Measurements from ENCODE around the gene GYPE.
"Not testable (repeated sequence)": the region's sequence is repeated elsewhere in the genome, so short reads cannot be mapped to it uniquely, and the experiment has no call there.

Gene GYPE

GRCh38 chr4:143862716-143863115, 42.6 kb downstream of the GYPE start:
- not testable (repeated sequence) for H3K4me3 ChIP-seq (ENCODE audit: low read length); H3K27ac ChIP-seq (ENCODE audit: low read length); H3K9me3 ChIP-seq (ENCODE audit: control insufficient read depth, low read depth, low read length); H3K4me1 ChIP-seq (ENCODE audit: control insufficient read depth, low read depth, low read length); H3K36me3 ChIP-seq (ENCODE audit: control insufficient read depth, low read depth, low read length); H3K27me3 ChIP-seq (ENCODE audit: control insufficient read depth, insufficient read depth, low read length); H3K9ac ChIP-seq (ENCODE audit: low read length)

GRCh38 chr4:143858456-143858855, 46.9 kb downstream of the GYPE start:
- H3K9ac ChIP-seq (ENCODE audit: low read length): no peak overlapping the region
- H3K4me1 ChIP-seq (ENCODE audit: control insufficient read depth, low read depth, low read length): no peaks in the 10 kb centered on the region
- no peak overlapping the region for H3K4me3 ChIP-seq (ENCODE audit: low read length)
- no peaks in the 10 kb centered on the region for H3K9me3 ChIP-seq (ENCODE audit: control insufficient read depth, low read depth, low read length)
- no peaks in the 10 kb centered on the region for H3K36me3 ChIP-seq (ENCODE audit: control insufficient read depth, low read depth, low read length)
- no peak overlapping the region for H3K27ac ChIP-seq (ENCODE audit: low read length)
- H3K27me3 ChIP-seq (ENCODE audit: control insufficient read depth, insufficient read depth, low read length): no peaks in the 10 kb centered on the region

GRCh38 chr4:143857391-143858336, 47.7 kb downstream of the GYPE start:
- H3K27me3 ChIP-seq (ENCODE audit: control insufficient read depth, insufficient read depth, low read length); H3K9me3 ChIP-seq (ENCODE audit: control insufficient read depth, low read depth, low read length); H3K36me3 ChIP-seq (ENCODE audit: control insufficient read depth, low read depth, low read length): not testable (repeated sequence)

GRCh38 chr4:143856017-143856557, 49.3 kb downstream of the GYPE start:
- H3K9ac ChIP-seq (ENCODE audit: low read length); H3K27me3 ChIP-seq (ENCODE audit: control insufficient read depth, insufficient read depth, low read length); H3K4me1 ChIP-seq (ENCODE audit: control insufficient read depth, low read depth, low read length); H3K36me3 ChIP-seq (ENCODE audit: control insufficient read depth, low read depth, low read length); H3K4me3 ChIP-seq (ENCODE audit: low read length); H3K27ac ChIP-seq (ENCODE audit: low read length); H3K9me3 ChIP-seq (ENCODE audit: control insufficient read depth, low read depth, low read length): not testable (repeated sequence)

More at GRCh38 chr4:143857391-143858336, 47.7 kb downstream of the GYPE start:
- not testable (repeated sequence) for H3K4me3 ChIP-seq (ENCODE audit: low read length); H3K4me1 ChIP-seq (ENCODE audit: control insufficient read depth, low read depth, low read length); H3K9ac ChIP-seq (ENCODE audit: low read length); H3K27ac ChIP-seq (ENCODE audit: low read length)

- not testable (repeated sequence) for H3K9me3 ChIP-seq (ENCODE audit: control insufficient read depth, low read depth, low read length); H3K4me1 ChIP-seq (ENCODE audit: control insufficient read depth, low read depth, low read length); H3K36me3 ChIP-seq (ENCODE audit: control insufficient read depth, low read depth, low read length); H3K4me3 ChIP-seq (ENCODE audit: low read length); H3K9ac ChIP-seq (ENCODE audit: low read length); H3K27me3 ChIP-seq (ENCODE audit: control insufficient read depth, insufficient read depth, low read length); H3K27ac ChIP-seq (ENCODE audit: low read length)
These were observed 50.7 kb downstream of the GYPE start for GRCh38 chr4:143854645-143855044.

- not testable (repeated sequence) for H3K9ac ChIP-seq (ENCODE audit: low read length); H3K36me3 ChIP-seq (ENCODE audit: control insufficient read depth, low read depth, low read length); H3K4me1 ChIP-seq (ENCODE audit: control insufficient read depth, low read depth, low read length); H3K27me3 ChIP-seq (ENCODE audit: control insufficient read depth, insufficient read depth, low read length); H3K4me3 ChIP-seq (ENCODE audit: low read length); H3K9me3 ChIP-seq (ENCODE audit: control insufficient read depth, low read depth, low read length); H3K27ac ChIP-seq (ENCODE audit: low read length)
These were observed 56.1 kb downstream of the GYPE start for GRCh38 chr4:143849296-143849695.

GRCh38 chr4:143843506-143843832, 61.9 kb downstream of the GYPE start:
- H3K4me1 ChIP-seq (ENCODE audit: control insufficient read depth, low read depth, low read length); H3K9ac ChIP-seq (ENCODE audit: low read length); H3K27me3 ChIP-seq (ENCODE audit: control insufficient read depth, insufficient read depth, low read length); H3K36me3 ChIP-seq (ENCODE audit: control insufficient read depth, low read depth, low read length); H3K27ac ChIP-seq (ENCODE audit: low read length); H3K9me3 ChIP-seq (ENCODE audit: control insufficient read depth, low read depth, low read length); H3K4me3 ChIP-seq (ENCODE audit: low read length): not testable (repeated sequence)

GRCh38 chr4:143842624-143843505, 62.5 kb downstream of the GYPE start:
- not testable (repeated sequence) for H3K27me3 ChIP-seq (ENCODE audit: control insufficient read depth, insufficient read depth, low read length); H3K4me3 ChIP-seq (ENCODE audit: low read length); H3K4me1 ChIP-seq (ENCODE audit: control insufficient read depth, low read depth, low read length); H3K36me3 ChIP-seq (ENCODE audit: control insufficient read depth, low read depth, low read length); H3K9ac ChIP-seq (ENCODE audit: low read length); H3K27ac ChIP-seq (ENCODE audit: low read length); H3K9me3 ChIP-seq (ENCODE audit: control insufficient read depth, low read depth, low read length)

- not testable (repeated sequence) for H3K27me3 ChIP-seq (ENCODE audit: control insufficient read depth, insufficient read depth, low read length); H3K9ac ChIP-seq (ENCODE audit: low read length); H3K4me1 ChIP-seq (ENCODE audit: control insufficient read depth, low read depth, low read length); H3K36me3 ChIP-seq (ENCODE audit: control insufficient read depth, low read depth, low read length); H3K9me3 ChIP-seq (ENCODE audit: control insufficient read depth, low read depth, low read length); H3K4me3 ChIP-seq (ENCODE audit: low read length); H3K27ac ChIP-seq (ENCODE audit: low read length)
These were observed 65.9 kb downstream of the GYPE start for GRCh38 chr4:143839413-143839812.

GRCh38 chr4:143834196-143834595, 71.2 kb downstream of the GYPE start:
- H3K4me3 ChIP-seq (ENCODE audit: low read length): not testable (repeated sequence)

GRCh38 chr4:143833676-143834075, 71.7 kb downstream of the GYPE start:
- not testable (repeated sequence) for H3K9ac ChIP-seq (ENCODE audit: low read length); H3K4me3 ChIP-seq (ENCODE audit: low read length); H3K27ac ChIP-seq (ENCODE audit: low read length); H3K9me3 ChIP-seq (ENCODE audit: control insufficient read depth, low read depth, low read length); H3K4me1 ChIP-seq (ENCODE audit: control insufficient read depth, low read depth, low read length); H3K27me3 ChIP-seq (ENCODE audit: control insufficient read depth, insufficient read depth, low read length); H3K36me3 ChIP-seq (ENCODE audit: control insufficient read depth, low read depth, low read length)

More at GRCh38 chr4:143834196-143834595, 71.2 kb downstream of the GYPE start:
- H3K27ac ChIP-seq (ENCODE audit: low read length); H3K27me3 ChIP-seq (ENCODE audit: control insufficient read depth, insufficient read depth, low read length); H3K9me3 ChIP-seq (ENCODE audit: control insufficient read depth, low read depth, low read length); H3K9ac ChIP-seq (ENCODE audit: low read length); H3K36me3 ChIP-seq (ENCODE audit: control insufficient read depth, low read depth, low read length); H3K4me1 ChIP-seq (ENCODE audit: control insufficient read depth, low read depth, low read length): not testable (repeated sequence)

Measured in iPS-18a (cell line).